GM18508 (cell line): Measurements from ENCODE around the gene CTDSPL.

Experiments used
- ATAC-seq: cut with Tn5 transposase; IDR thresholded peaks from one replicate; pipeline ENCODE4 v1.9.1; 2021; ENCODE audit warnings: moderate number of reproducible peaks; ENCODE audit not compliant: insufficient read depth, unreplicated experiment

The CTDSPL gene

GRCh38 chr3:37937156-37937555 is 75.5 kb downstream of the CTDSPL start:
- ATAC-seq: no peak

DNA sequence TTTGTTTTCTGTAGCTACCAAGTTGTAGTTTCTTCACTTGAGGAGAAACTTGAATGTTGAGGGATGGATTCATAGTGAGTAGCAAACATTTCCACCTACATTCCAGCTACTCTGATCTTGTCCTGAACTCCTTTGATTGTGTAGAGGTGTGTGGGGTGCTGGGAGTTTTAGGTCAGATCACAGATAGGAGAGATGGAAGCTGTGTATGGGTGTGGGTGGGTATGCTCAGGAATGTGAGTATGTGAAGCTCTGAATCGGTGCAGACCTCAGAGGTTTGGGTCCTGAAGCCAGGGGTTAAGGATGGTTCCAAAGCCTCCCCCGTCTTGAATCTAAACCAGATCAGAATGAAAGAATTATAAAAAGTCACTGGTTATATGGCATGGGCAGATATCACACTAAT is 76.3 kb downstream of the CTDSPL start:
- no peak for ATAC-seq

DNA sequence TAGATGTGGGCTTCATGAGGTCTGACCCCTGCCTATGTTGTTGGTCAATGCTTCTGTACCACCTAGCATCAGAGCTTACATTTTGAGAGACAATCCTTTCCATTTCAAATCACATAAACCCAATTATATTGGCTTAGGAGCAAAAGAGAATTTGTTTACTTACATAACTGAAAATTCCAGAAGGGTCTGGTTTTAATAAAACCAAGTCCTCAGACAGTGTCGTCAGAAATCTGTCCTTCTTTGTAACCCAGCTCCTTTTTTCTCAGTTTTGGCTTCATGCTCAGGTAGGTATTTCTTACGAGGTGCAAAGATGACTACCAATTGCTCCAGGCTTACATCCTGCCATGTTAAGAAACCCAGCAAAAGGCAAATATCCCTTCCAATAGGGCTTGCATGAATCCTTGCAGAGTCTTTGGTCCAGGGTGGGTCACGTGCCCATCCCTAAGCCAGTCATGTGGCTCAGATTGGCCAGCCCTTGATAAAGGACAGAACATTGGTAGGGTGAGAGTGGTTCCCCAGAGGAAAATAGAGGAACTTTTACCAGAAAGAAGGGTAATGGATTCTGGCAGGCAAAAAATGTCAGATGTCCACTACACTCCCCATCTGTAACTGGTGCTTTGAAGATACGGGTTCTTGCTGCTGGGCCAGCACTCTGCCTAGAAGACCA is 78.7 kb downstream of the CTDSPL start:
- ATAC-seq: no peak

DNA sequence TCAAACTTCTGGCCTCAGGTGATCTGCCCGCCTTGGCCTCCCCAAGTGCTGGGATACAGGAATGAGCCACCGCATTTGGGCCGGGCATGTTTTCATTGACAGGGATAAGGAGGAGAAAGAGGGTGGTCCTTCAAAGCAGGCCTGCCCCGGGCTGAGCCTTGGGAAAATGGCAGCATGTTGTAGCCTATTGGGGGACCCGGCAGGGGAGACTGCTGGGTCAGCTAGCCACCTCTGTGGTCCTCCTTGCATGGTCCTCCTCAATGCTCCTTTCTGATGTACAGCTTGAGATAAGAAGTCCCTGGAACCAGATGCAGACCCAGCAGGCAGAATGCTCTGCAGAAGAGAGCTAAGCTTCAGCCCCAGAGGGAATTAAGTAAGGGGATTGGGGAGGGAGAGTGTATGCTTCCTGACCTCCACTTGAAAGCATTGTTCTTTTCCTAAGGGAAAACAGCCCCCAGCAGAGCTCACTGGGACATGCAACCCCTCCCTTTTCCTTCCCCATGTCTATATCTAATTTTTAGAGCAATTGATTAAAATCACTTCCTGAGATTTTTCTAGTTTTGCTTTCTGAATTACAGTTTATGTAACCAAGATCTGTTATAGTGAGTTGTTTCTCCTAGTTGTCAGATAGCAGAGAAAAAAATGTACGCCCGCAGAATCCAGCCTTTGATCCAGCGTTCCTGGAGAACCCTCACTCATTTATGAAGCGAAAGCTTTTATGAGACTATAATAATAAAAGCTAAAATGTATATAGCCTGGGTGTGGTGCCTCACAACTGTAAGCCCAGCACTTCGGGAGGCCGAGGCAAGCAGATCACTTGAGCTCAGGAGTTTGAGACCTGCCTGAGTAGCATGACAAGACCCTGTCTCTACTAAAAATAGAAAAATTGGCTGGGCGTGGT is 80.2 kb downstream of the CTDSPL start:
- ATAC-seq: no peak

- no peak for ATAC-seq
These were observed 81.0 kb downstream of the CTDSPL start for GRCh38 chr3:37942646-37943045.

DNA sequence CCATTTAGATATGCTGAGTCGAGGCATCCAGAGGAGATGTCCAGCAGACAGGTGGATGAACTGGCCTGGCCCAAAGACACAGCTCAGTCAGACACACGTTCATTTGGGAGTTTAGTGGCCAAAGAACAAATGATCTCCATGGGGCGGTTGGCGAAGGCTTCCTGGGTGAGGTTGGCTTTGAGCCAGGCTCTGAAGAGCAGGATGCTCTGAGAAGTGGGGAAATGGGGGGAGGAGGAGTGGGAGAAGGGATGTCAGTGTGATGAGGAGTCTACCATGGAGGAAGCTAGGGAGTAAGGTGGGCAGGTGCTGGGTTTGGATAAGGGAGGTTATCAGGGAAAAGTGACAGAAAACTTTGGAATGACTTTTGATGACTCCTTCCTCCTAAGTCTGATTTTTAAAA is 81.4 kb downstream of the CTDSPL start:
- no peak for ATAC-seq

DNA sequence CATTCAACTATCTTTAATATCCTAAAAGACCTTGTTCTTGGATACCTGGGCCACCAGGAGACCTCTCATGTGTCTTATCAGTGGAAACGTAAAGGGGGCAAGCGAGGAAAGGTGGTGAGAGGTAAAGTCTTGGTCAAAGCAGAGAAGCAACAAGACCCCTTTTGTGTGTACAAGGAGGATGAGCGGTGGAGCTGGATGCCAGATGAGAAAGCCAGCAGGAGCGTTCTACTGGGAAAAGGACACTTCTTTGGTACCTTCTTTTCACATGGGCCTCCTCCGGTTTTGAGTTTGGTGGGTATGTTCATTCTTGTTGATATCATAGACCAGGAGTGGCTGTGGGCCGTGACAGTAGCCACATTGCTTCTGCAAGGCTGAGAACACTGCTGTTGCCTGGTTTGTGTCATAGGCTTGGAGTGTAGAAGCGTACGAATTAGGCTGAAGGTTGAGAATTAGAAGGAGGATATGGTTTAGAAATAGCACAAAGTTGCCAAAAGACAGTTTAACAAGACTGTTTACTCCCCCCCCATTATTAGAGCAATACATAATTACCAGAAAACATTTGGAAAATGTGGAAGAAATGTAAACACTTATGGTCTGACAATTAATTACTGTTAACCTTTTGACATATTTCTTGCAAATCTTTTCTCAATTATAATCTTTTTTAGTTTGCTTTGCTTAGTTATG is 82.1 kb downstream of the CTDSPL start:
- ATAC-seq: no peak

GRCh38 chr3:37944391-37944842 is 82.7 kb downstream of the CTDSPL start:
- ATAC-seq: no peak

DNA sequence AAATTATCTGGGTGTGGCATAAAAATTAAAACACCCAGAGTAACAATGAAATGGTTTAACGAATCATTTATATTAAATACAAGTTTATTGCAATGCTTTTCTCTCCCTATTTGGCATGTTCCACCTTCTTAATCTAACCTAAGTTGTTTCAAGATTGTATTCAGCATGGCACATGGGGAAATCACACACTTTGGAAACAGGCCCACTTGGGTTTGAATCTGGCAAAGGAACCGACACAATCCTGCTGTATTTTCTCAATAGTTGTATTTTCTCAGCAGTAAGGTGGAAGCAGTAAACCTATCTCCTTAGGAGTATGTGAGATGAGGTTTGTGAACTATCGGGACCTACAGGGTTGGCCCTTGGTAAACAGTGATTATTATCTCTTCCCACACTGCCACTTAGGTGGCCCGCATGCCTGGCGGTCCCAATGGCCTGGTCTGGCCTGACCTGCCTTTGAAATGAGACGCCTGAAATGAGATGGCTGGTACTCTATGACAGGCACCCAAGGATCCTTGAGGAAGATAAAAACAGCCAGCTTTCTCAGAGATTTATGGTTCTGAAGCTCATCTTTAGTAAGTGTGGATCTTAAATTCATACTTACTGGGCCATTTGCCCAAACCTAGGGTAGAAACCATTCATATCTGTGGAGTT is 83.6 kb downstream of the CTDSPL start:
- ATAC-seq: no peak

GRCh38 chr3:37945807-37946530 is 84.3 kb downstream of the CTDSPL start:
- ATAC-seq: no peak

DNA sequence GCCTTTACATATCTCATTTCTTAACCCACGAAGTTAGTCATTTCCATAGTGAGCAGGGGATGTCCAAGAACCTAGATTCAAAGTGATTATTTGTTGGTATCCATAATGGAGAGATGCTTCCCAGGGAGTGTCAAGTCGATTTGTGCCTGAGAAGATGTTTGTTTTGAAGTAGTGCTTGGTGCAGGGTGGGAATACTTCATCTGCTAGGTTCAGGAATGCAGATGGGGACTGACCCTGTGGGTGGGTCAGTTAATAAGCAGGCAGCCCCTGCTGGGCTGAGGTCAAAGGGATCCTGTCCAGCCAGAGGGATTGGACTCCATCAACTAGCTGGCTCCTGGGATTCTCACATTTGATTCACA is 84.8 kb downstream of the CTDSPL start:
- ATAC-seq: no peak

GRCh38 chr3:37949866-37950265 is 88.2 kb downstream of the CTDSPL start:
- no peak for ATAC-seq

DNA sequence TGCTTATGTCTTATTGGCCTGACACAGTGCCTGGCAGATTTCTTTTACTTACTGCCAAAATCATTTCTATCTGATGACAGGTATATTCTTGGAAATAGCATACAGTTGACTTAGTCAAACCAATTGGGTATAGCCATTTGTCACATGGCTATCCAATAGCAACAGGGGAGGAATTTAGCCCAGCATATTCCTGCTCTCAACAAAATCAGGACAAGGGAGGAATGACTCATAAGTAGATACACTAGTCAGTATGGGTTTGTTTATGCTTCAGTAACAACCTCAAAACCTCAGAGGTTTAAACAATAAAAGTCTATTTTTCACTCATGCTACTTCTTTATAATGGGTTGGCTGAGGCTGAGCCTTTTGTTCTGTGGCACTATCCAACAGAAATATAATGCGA is 90.9 kb downstream of the CTDSPL start:
- no peak for ATAC-seq

GRCh38 chr3:37953226-37953625 is 91.5 kb downstream of the CTDSPL start:
- ATAC-seq: no peak

- no peak for ATAC-seq
These were observed 92.2 kb downstream of the CTDSPL start for GRCh38 chr3:37953707-37954394.

DNA sequence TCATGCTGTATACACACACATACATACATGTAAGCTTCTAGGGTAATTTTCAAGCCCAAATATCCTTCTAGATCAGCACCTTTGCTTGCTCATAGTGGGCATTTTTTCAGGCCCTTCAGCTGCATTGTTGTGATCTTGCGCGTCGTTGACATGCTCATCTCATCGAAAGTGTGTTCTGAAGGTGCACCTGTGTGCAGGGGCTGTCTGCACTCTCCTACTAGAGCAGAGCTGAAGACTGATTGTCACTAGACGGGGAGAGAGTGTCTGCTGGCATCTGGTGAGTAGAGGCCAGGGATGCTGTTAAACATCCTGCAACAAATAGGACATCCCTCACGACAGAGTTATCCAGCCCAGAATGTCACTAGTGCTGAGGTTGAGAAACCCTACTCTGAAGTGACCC is 93.2 kb downstream of the CTDSPL start:
- ATAC-seq: no peak

- ATAC-seq: no peak
These were observed 94.4 kb downstream of the CTDSPL start for GRCh38 chr3:37955918-37956707.

GRCh38 chr3:37956723-37957538 is 95.3 kb downstream of the CTDSPL start:
- ATAC-seq: no peak
